Mammary epithelial cell (primary cell): ENCODE results near the gene LRCH1.

ENCODE experiments used
- CTCF ChIP-seq, 2 donors: IDR thresholded peaks in 1 of 2; conservative IDR thresholded peaks in 1 of 2; 2 replicates each; pipeline ENCODE4 v1.5.1; 2011 to 2012; ENCODE audit warnings: inconsistent platforms in 2 of 2, low read length in 2 of 2, mild to moderate bottlenecking in 2 of 2, control low read depth in 1 of 2, low read depth in 1 of 2; ENCODE audit not compliant: insufficient read depth in 1 of 2; ENCODE audit errors: extremely low read depth in 1 of 2
- EZH2 ChIP-seq: IDR thresholded peaks from 2 replicates; pipeline ENCODE4 v1.6.1; 2012; ENCODE audit warnings: low read length, inconsistent platforms, borderline replicate concordance

GRCh38 chr13:46639033-46639981 lies 86.3 kb downstream of the LRCH1 start:
- no peak for TF ChIP-seq CTCF (conservative IDR thresholded peaks at IDR 0.05 in 1 of 2, IDR thresholded peaks at IDR 0.05 in 1 of 2; ENCODE audit: extremely low read depth in 1 of 2, insufficient read depth in 1 of 2, low read depth in 1 of 2, low read length in 2 of 2)
- TF ChIP-seq EZH2, result no peak
